HepG2 (cell line): Measurements from ENCODE around the gene GRAMD1A. TPM values are rescaled to one million over a fixed set of nuclear protein-coding genes. Genes with fewer than 3 reads are reported as not detected.
"Not testable (repeated sequence)": the region's sequence is repeated elsewhere in the genome, so short reads cannot be mapped to it uniquely, and the experiment has no call there.

Source experiments
- ATAC-seq: fragments of 200-7000 bp; cut with Tn5 transposase; 3 replicates; pipeline ENCODE4 v1.9.1; 2020; ENCODE audit warnings: mild to moderate bottlenecking, moderate library complexity
- BruUV-seq: library from RNA; stranded (reverse); fragments of 400-500 nt; replicated peaks from 2 replicates; lab custom pipeline; 2021; lab: Mats Ljungman, UMichigan
- CTCF ChIA-PET: fragments of 300-600 bp; formaldehyde crosslinking; extraction: SDS; loops from one replicate; lab custom pipeline; 2021; ENCODE audit warnings: low total read pairs, inconsistent platforms, low intra/inter-chr PET ratio; lab: Yijun Ruan, JAX
- POLR2A ChIA-PET: fragments of 350-600 bp; sonication (Branson Sonifier 250); formaldehyde crosslinking; loops from one replicate; lab custom pipeline; 2020; ENCODE audit warnings: antibody characterized with exemption, inconsistent platforms; lab: Yijun Ruan, JAX
- DNase-seq: peaks from one replicate; pipeline ENCODE4 v3.0.0-alpha.2; 2015; ENCODE audit warnings: low spot score
- FAIRE-seq: peaks from 3 replicates; lab custom pipeline; 2011; peaks lifted over from hg19 to GRCh38; lab: Jason Lieb, UNC
- H2AFZ ChIP-seq: one replicate; pipeline ENCODE4 v1.6.1; 2011; ENCODE audit warnings: low read length, inconsistent platforms
- H3K27ac ChIP-seq: fragments of 300-600 bp; 3 replicates; pipeline ENCODE4 v1.8.0; 2011; ENCODE audit warnings: mixed run types, mild to moderate bottlenecking, mixed read lengths, low read length, inconsistent platforms; ENCODE audit not compliant: insufficient read depth; ENCODE audit errors: extremely low read length
- H3K27me3 ChIP-seq, 2 experiments: fragments of 200-600 bp in 1 of 2; 2 replicates in 1 of 2; 3 replicates in 1 of 2; pipeline versions ENCODE4 v1.6.0 to v1.8.0; 2011; ENCODE audit warnings: low read length in 2 of 2, mild to moderate bottlenecking in 2 of 2, moderate library complexity in 2 of 2, inconsistent platforms in 1 of 2; ENCODE audit not compliant: insufficient read depth in 2 of 2, control insufficient read depth in 1 of 2
- H3K36me3 ChIP-seq, 2 experiments: fragments of 200-600 bp in 1 of 2; replicated peaks in 1 of 2; 2 replicates in 1 of 2; 3 replicates in 1 of 2; pipeline versions ENCODE4 v1.5.1 to v1.8.0; 2011; ENCODE audit warnings: low read length in 2 of 2, inconsistent platforms in 1 of 2; ENCODE audit not compliant: insufficient read depth in 2 of 2, control insufficient read depth in 1 of 2
- H3K4me1 ChIP-seq: 2 replicates; pipeline ENCODE4 v1.5.1; 2012; ENCODE audit warnings: low read length, inconsistent platforms; ENCODE audit not compliant: insufficient read depth
- H3K4me2 ChIP-seq: 2 replicates; pipeline ENCODE4 v1.6.0; 2011; ENCODE audit warnings: low read depth, low read length, inconsistent platforms
- H3K4me3 ChIP-seq, 3 experiments: fragments of 200-600 bp in 1 of 3; sonication (generic), shearing (Covaris generic) in 1 of 3; replicated peaks in 1 of 3; 2 replicates each; pipeline ENCODE4 v1.5.1; 2011 to 2016; ENCODE audit warnings: low read length in 3 of 3, inconsistent platforms in 2 of 3, low read depth in 2 of 3, mild to moderate bottlenecking in 2 of 3, control low read depth in 1 of 3, mixed read lengths in 1 of 3; ENCODE audit not compliant: insufficient read depth in 1 of 3
- H3K79me2 ChIP-seq: one replicate; pipeline ENCODE4 v1.6.1; 2011; ENCODE audit warnings: low read length, inconsistent platforms; ENCODE audit not compliant: insufficient read depth
- H3K9ac ChIP-seq: 2 replicates; pipeline ENCODE4 v1.6.0; 2011; ENCODE audit warnings: mild to moderate bottlenecking, low read depth, low read length, inconsistent platforms; ENCODE audit not compliant: insufficient read depth
- H3K9me3 ChIP-seq: 2 replicates; pipeline ENCODE4 v1.5.1; 2012; ENCODE audit warnings: mild to moderate bottlenecking, low read length
- H4K20me1 ChIP-seq: 2 replicates; pipeline ENCODE4 v1.6.0; 2011; ENCODE audit warnings: inconsistent platforms, mild to moderate bottlenecking, low read length, moderate library complexity; ENCODE audit not compliant: insufficient read depth
- AKAP8 ChIP-seq: sonication (generic); formaldehyde crosslinking; IDR thresholded peaks from 2 replicates; pipeline ENCODE4 v1.5.1; 2020; ENCODE audit warnings: mild to moderate bottlenecking, missing genetic modification reagents
- JUNB ChIP-seq: sonication (generic); formaldehyde crosslinking; IDR thresholded peaks from 2 replicates; pipeline ENCODE4 v1.8.0; 2022; ENCODE audit warnings: missing genetic modification reagents, mild to moderate bottlenecking, borderline replicate concordance
- KLF9 ChIP-seq: IDR thresholded peaks from 2 replicates; pipeline ENCODE4 v1.6.1; 2016; ENCODE audit warnings: low read depth
- LCORL ChIP-seq, 2 experiments: fragments of 450-650 bp in 1 of 2; sonication (generic) in 1 of 2; formaldehyde crosslinking in 1 of 2; IDR thresholded peaks; 2 replicates each; pipeline versions ENCODE4 v1.5.0 to v1.6.1; 2017 to 2020; ENCODE audit warnings: antibody characterized with exemption in 1 of 2, missing genetic modification reagents in 1 of 2
- PHF8 ChIP-seq: sonication (generic); formaldehyde crosslinking; IDR thresholded peaks from 2 replicates; pipeline ENCODE4 v1.5.0; 2020; ENCODE audit warnings: missing genetic modification reagents
- POLR2AphosphoS5 ChIP-seq: IDR thresholded peaks from 2 replicates; pipeline ENCODE4 v1.6.1; 2012; ENCODE audit warnings: low read depth, low read length
- POLR2G ChIP-seq: fragments of 200-400 bp; formaldehyde crosslinking; IDR thresholded peaks from 2 replicates; pipeline ENCODE4 v1.6.1; 2018; ENCODE audit warnings: mild to moderate bottlenecking, low read depth, low read length, moderate library complexity
- RBFOX2 ChIP-seq: fragments of 200-400 bp; formaldehyde crosslinking; IDR thresholded peaks from 2 replicates; pipeline ENCODE4 v1.6.1; 2017; ENCODE audit warnings: low read depth, mild to moderate bottlenecking, low read length
- SRF ChIP-seq: IDR thresholded peaks from 2 replicates; pipeline ENCODE4 v1.6.1; 2011; ENCODE audit warnings: mild to moderate bottlenecking, low read depth, low read length, moderate library complexity
- ZNF121 ChIP-seq: sonication (generic); formaldehyde crosslinking; IDR thresholded peaks from 2 replicates; pipeline ENCODE4 v1.5.0; 2020; ENCODE audit warnings: mild to moderate bottlenecking, missing genetic modification reagents
- ZNF451 ChIP-seq: sonication (generic); formaldehyde crosslinking; IDR thresholded peaks from 2 replicates; pipeline ENCODE4 v1.5.0; 2020; ENCODE audit warnings: mild to moderate bottlenecking, missing genetic modification reagents
- ZNF687 ChIP-seq: sonication (generic); formaldehyde crosslinking; IDR thresholded peaks from 2 replicates; pipeline ENCODE4 v1.5.1; 2020; ENCODE audit warnings: mild to moderate bottlenecking, missing genetic modification reagents, moderate library complexity
- WGBS: methylation state at CpG from one replicate; pipeline ENCODE4 v1.1.6; 2017; ENCODE audit warnings: low lambda C conversion rate; 5-methylcytosine and 5-hydroxymethylcytosine counted together
- in situ Hi-C: cut with HindIII; loops from 2 replicates; pipeline ENCODE4 v1.10.0; 2017; ENCODE audit warnings: low pct_unique_long_range_greater_than_20kb; ENCODE audit not compliant: extremely low pct_ligation_motif_present
- intact Hi-C: fragments of 100-400 bp; cut with micrococcal nuclease; formaldehyde crosslinking; loops from one replicate; pipeline ENCODE4 v1.10.0; 2022; ENCODE audit not compliant: unreplicated experiment
- polyA plus RNA-seq, 8 experiments: library from polyadenylated mRNA; depleted of rRNA in 3 of 8; stranded (reverse) in 7 of 8; unstranded in 1 of 8; fragments of >200 nt; fragmentation: Illumina TruSeq in 4 of 8; extraction: Trizol in 4 of 8; gene quantifications; 2 replicates each; pipeline versions ENCODE4 v1.2.1 to v1.2.3, GENCODE V29; 2011 to 2016; ENCODE audit warnings: low read depth in 4 of 8, missing spikeins in 1 of 8, mixed read lengths in 1 of 8; ENCODE audit not compliant: insufficient read depth in 1 of 8
- total RNA-seq, 5 experiments: library from RNA; depleted of rRNA; stranded (reverse); fragments of >200 nt; fragmentation: Illumina TruSeq; extraction: Trizol; gene quantifications; 2 replicates each; pipeline ENCODE4 v1.2.3, GENCODE V29; 2016; ENCODE audit warnings: low read depth in 1 of 5
- TF ChIP-seq, protein P1 (sequence below): IDR thresholded peaks from 2 replicates; pipeline ENCODE4 v1.6.1; 2016; ENCODE audit warnings: low read depth

The GRAMD1A gene
- total and polyA plus RNA-seq, 2 of the 13 experiments (the other 11 are each of a cell fraction or from before 2014, with no cell fraction given): 14.7 to 181 TPM

DNA sequence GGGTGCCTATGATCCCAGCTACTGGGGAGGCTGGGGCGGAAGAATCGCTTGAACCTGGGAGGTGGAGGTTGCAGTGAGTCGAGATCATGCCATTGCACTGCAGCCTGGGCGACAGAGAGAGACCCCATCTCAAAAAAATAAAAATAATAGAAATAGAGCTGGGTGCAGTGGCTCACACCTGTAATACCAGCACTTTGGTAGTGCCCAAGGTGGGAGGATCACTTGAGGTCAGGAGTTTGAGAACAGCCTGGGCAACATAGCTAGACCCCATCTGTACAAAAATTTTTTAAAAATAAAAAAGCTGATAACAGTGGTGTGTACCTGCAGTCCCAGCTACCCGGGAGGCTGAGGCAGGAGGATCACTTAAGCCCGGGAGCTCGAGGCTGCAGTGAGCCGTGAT lies 7.3 kb downstream of the GRAMD1A start:
- DNase-seq, H3K4me2 ChIP-seq, intact Hi-C loops, H3K9me3 ChIP-seq, BruUV-seq, FAIRE-seq, H2AFZ ChIP-seq, CTCF ChIA-PET, ATAC-seq, H3K4me3 ChIP-seq, H3K27me3 ChIP-seq, in situ Hi-C loops, H3K9ac ChIP-seq, H3K27ac ChIP-seq: not testable (repeated sequence)
- WGBS: 95% methylated on average over 8 of the region's 8 CpGs
- Histone ChIP-seq H3K79me2 (peaks cover 35% of the 10 kb centered on the region), H3K4me1 (peaks cover 56% of the 10 kb centered on the region), H4K20me1 (peaks cover 46% of the 10 kb centered on the region), H3K36me3 (peaks cover 22 to 31% of the 10 kb centered on the region in 2 experiments)
- POLR2A ChIA-PET: interaction anchor here (1.1 to 4.3 kb wide), 3 partner anchors 9 to 33 kb away, joined by 3 to 75 read pairs (median 10); no protein-coding TSS in a partner anchor
- TF ChIP-seq ZNF121 (CRISPR knock-in tag): peak; percentile 65; the same call in 1 of the 2 replicates

- Histone ChIP-seq H3K27me3 (no peaks in the 10 kb centered on the region), H2AFZ (no peak overlapping the region), H3K4me3 (no peak overlapping the region), H4K20me1 (peaks cover 32% of the 10 kb centered on the region), H3K9me3 (no peaks in the 10 kb centered on the region), H3K79me2 (peaks cover 20% of the 10 kb centered on the region), H3K36me3 (peaks cover 22 to 38% of the 10 kb centered on the region in 2 experiments), H3K27ac (no peak overlapping the region), H3K4me1 (peaks cover 45% of the 10 kb centered on the region), H3K9ac (no peak overlapping the region), H3K4me2 (no peak overlapping the region)
- intact Hi-C loops: no loop called here
- WGBS: 99% methylated on average over 12 of the region's 12 CpGs
- no peak for DNase-seq
- no peak for ATAC-seq
- in situ Hi-C loops: no loop called here
- BruUV-seq: no TSS peak
- FAIRE-seq: no peak
- CTCF ChIA-PET: no interaction called here
- POLR2A ChIA-PET: interaction anchor here (4.3 kb wide), 1 partner anchor 13 kb away, joined by 75 read pairs; no protein-coding TSS in a partner anchor
- TF ChIP-seq SRF: no peak
- peak; percentile 53 for TF ChIP-seq POLR2AphosphoS5
- TF ChIP-seq POLR2G: peak; percentile 44
- TF ChIP-seq ZNF451: no peak
- peak; percentile 56; the same call in 1 of the 2 replicates for TF ChIP-seq RBFOX2
- TF ChIP-seq KLF9 (CRISPR knock-in tag): no peak
- TF ChIP-seq JUNB (CRISPR knock-in tag): no peak
- TF ChIP-seq AKAP8 (CRISPR knock-in tag): 0 out of 2 replicates have a peak, but pooled peaks have one; percentile 35
- no peak for TF ChIP-seq LCORL (IDR thresholded peaks at IDR 0.05)
- TF ChIP-seq LCORL (CRISPR knock-in tag; IDR thresholded peaks at IDR 0.05): no peak
- TF ChIP-seq ZNF687 (CRISPR knock-in tag): 0 out of 2 replicates have a peak, but pooled peaks have one; percentile 21
- TF ChIP-seq, protein P1, sequence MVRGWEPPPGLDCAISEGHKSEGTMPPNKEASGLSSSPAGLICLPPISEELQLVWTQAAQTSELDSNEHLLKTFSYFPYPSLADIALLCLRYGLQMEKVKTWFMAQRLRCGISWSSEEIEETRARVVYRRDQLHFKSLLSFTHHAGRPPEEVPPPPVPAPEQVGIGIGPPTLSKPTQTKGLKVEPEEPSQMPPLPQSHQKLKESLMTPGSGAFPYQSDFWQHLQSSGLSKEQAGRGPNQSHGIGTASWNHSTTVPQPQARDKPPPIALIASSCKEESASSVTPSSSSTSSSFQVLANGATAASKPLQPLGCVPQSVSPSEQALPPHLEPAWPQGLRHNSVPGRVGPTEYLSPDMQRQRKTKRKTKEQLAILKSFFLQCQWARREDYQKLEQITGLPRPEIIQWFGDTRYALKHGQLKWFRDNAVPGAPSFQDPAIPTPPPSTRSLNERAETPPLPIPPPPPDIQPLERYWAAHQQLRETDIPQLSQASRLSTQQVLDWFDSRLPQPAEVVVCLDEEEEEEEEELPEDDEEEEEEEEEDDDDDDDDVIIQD (CRISPR knock-in tag): no peak
- no peak for TF ChIP-seq PHF8 (CRISPR knock-in tag)
Measured at GRCh38 chr19:35008891-35009341, 8.8 kb downstream of the GRAMD1A start.
